ENCODE data around the gene ATAD3A.
"Not testable (repeated sequence)": the region's sequence is repeated elsewhere in the genome, so short reads cannot be mapped to it uniquely, and the experiment has no call there.

ATAD3A gene

DNA sequence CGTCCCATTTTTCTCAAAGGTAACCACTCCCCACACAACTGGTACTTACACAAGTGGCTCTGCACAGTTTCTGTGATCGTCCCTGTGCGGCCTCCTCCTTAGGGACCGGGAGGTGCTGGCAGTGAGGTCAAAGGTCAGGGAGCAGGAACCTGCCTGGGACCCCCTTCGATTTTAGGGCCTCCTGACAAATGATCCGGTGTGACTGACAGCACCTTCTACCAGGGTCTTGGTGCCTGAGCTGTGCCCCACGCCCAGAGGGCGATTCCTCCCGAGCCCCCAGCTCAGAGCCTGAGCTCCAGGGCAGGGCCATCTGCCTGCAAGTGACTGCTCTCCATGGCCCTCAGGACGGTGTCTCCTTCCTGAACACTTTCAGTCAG lies 40.3 kb downstream of the ATAD3A start:
- 95% methylated on average over 10 of the region's 10 CpGs for WGBS
- Histone ChIP-seq H3K36me3 (ENCODE audit: insufficient read depth, low read length) (peaks cover 18% of the 10 kb centered on the region), H3K4me3 (ENCODE audit: low read length) (no peak overlapping the region), H3K9me3 (ENCODE audit: insufficient read depth, low read depth, low read length) (no peaks in the 10 kb centered on the region), H3K9ac (ENCODE audit: low read depth, low read length) (no peak overlapping the region), H3K27ac (ENCODE audit: low read depth, low read length) (no peak overlapping the region), H3K4me1 (ENCODE audit: insufficient read depth, low read length) (no peaks in the 10 kb centered on the region), H3K27me3 (ENCODE audit: insufficient read depth, low read length) (no peaks in the 10 kb centered on the region)

DNA sequence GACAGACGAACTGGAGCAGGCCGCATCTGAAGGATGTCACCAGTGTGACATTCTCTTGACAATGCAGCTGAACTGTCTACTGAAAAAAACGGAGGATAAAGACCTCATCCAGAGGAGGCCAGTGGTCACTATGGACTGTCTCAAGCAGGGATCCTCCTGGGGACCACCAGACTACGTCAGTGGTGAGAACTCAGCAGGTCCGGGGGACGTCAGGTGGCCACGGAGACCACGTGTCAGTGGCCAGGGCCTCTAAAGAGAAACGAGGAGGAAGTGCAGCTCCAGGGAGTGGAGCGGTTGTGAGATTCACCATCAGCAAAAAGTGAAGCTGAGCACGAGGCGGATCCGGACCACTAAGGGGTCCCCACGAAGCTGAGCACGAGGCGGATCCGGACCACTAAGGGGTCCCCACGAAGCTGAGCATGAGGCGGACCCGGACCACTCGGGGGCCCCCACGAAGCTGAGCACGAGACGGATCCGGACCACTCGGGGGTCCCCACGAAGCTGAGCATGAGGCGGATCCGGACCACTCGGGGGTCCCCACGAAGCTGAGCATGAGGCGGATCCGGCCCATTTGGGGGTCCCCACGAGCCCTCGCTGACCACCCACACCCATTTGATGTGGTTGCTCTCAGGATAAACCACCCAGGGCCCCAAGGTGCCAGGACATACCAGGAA lies 42.0 kb downstream of the ATAD3A start:
- no peak overlapping the region for H3K9ac ChIP-seq (ENCODE audit: low read depth, low read length)
- H3K9me3 ChIP-seq (ENCODE audit: insufficient read depth, low read depth, low read length) = no peaks in the 10 kb centered on the region
- H3K36me3 ChIP-seq (ENCODE audit: insufficient read depth, low read length) = peaks cover 13% of the 10 kb centered on the region
- H3K27ac ChIP-seq (ENCODE audit: low read depth, low read length) = no peak overlapping the region
- WGBS = 95% methylated on average over 35 of the region's 35 CpGs
- H3K27me3 ChIP-seq (ENCODE audit: insufficient read depth, low read length) = no peaks in the 10 kb centered on the region
- H3K4me1 ChIP-seq (ENCODE audit: insufficient read depth, low read length) = no peaks in the 10 kb centered on the region
- H3K4me3 ChIP-seq (ENCODE audit: low read length) = no peak overlapping the region

DNA sequence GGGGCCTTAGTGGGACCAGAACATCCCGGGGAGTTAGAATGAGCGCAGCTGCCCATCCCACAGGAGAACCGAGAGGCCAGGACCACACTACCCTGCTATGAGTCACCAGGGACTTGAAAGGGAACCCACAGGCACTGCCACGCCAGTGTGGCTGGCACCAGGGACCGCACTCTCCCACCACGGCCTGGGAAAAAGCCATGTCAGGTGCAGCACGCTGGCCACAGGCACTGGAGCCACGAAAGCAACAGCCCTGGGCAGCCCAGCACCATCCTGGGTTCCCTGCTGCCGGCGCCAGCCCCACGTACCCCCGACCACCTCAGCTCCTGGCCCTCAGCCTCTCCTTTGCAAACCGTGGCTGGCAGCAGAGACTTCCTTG lies 42.6 kb downstream of the ATAD3A start:
- Histone ChIP-seq H3K9me3 (ENCODE audit: insufficient read depth, low read depth, low read length) (no peaks in the 10 kb centered on the region), H3K4me3 (ENCODE audit: low read length) (no peak overlapping the region), H3K36me3 (ENCODE audit: insufficient read depth, low read length) (peaks cover 13% of the 10 kb centered on the region), H3K9ac (ENCODE audit: low read depth, low read length) (no peak overlapping the region), H3K27me3 (ENCODE audit: insufficient read depth, low read length) (no peaks in the 10 kb centered on the region), H3K4me1 (ENCODE audit: insufficient read depth, low read length) (no peaks in the 10 kb centered on the region), H3K27ac (ENCODE audit: low read depth, low read length) (no peak overlapping the region)
- WGBS = 95% methylated on average over 13 of the region's 13 CpGs

DNA sequence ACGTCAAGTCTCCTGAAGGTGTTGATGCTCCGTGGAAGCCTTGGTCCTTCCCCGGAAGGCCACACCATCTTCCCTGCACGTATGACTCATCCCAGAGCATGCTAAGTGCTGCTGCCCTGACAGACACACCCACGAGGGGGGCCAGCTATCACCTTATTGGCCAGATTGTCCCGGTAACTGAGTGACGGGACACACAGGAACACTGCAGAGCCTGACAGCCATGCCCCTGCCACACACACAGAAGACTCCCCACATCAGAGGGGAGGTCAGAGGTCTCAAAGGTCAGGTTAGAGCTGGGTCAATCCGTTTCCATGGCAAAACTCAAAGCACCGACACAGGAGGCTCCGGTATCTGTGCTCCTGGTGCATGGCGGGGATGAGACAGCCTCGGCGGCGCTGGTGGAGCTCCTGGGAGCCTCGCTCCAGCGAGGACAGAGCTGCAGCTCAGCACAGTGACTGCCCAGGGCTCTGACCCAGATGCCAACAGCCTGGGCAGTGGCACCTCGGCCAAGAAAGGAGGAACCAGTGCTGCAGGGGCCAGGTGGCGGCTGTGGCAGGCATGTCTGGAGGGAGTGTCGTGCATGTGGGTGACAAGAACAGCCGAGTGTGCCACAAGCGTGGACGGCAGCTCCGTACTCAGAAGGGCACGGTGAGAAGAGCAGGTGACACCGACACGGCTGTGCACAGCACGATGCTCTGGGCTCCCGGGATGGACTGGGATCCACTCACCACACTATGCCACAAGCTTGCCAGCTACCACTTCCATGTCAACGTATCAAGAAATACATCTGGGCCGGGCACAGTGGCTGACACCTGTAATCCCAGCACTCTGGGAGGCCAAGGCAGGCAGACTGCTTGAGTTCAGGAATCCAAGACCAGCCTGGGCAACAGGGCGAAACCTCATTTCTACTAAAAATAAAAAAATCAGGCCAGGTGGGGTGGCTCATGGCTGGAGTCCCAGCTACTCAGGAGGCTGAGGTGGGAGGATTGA lies 43.3 kb downstream of the ATAD3A start:
- no peak overlapping the region for H3K9ac ChIP-seq (ENCODE audit: low read depth, low read length)
- H3K4me3 ChIP-seq (ENCODE audit: low read length) = no peak overlapping the region
- H3K36me3 ChIP-seq (ENCODE audit: insufficient read depth, low read length) = peaks cover 17% of the 10 kb centered on the region
- H3K9me3 ChIP-seq (ENCODE audit: insufficient read depth, low read depth, low read length) = no peaks in the 10 kb centered on the region
- no peaks in the 10 kb centered on the region for H3K4me1 ChIP-seq (ENCODE audit: insufficient read depth, low read length)
- 92% methylated on average over 31 of the region's 31 CpGs for WGBS
- H3K27me3 ChIP-seq (ENCODE audit: insufficient read depth, low read length) = no peaks in the 10 kb centered on the region
- no peak overlapping the region for H3K27ac ChIP-seq (ENCODE audit: low read depth, low read length)

DNA sequence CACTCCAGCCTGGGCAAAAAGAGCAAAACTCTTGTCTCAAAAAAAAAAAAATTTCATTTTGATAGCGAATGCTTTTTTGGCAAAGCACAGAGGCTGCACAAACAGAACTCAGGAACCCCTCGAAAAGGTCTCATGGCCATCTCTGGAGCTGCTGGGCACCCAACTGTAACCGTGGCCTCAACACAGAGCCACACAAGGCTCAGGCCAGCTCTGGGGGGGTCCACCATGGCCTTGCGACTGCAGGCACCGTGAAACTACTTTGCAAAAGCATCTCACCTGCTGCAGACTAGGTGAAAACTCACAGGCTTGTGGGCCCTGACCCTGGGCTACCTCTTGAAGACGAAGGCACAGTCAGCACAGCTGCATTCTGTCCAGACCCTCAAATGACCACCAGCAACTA lies 44.5 kb downstream of the ATAD3A start:
- Histone ChIP-seq H3K4me3 (ENCODE audit: low read length) (no peak overlapping the region), H3K27me3 (ENCODE audit: insufficient read depth, low read length) (no peaks in the 10 kb centered on the region), H3K27ac (ENCODE audit: low read depth, low read length) (no peak overlapping the region), H3K9ac (ENCODE audit: low read depth, low read length) (no peak overlapping the region), H3K9me3 (ENCODE audit: insufficient read depth, low read depth, low read length) (no peaks in the 10 kb centered on the region), H3K36me3 (ENCODE audit: insufficient read depth, low read length) (peaks cover 30% of the 10 kb centered on the region), H3K4me1 (ENCODE audit: insufficient read depth, low read length) (no peaks in the 10 kb centered on the region)
- 97% methylated on average over 6 of the region's 6 CpGs for WGBS

DNA sequence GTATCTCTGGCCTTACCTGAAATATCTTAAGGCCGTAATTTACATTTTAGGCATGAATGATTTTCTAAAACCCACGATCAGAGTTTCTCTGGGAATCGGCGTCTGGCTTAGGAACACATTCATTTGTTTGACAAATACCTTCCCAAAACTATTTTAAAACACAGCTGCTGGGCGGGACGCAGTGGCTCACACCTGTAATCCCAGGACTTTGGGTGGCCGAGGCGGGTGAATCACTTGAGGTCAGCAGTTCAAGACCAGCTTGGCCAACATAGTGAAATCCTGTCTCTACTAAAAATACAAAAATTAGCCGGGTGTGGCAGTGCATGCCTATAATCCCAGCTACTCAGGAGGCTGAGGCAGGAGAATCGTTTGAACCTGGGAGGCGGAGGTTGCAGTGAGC lies 45.0 kb downstream of the ATAD3A start:
- H3K9me3 ChIP-seq (ENCODE audit: insufficient read depth, low read depth, low read length); H3K4me1 ChIP-seq (ENCODE audit: insufficient read depth, low read length); H3K27ac ChIP-seq (ENCODE audit: low read depth, low read length); H3K27me3 ChIP-seq (ENCODE audit: insufficient read depth, low read length); H3K9ac ChIP-seq (ENCODE audit: low read depth, low read length); H3K4me3 ChIP-seq (ENCODE audit: low read length): not testable (repeated sequence)
- peaks cover 34% of the 10 kb centered on the region for H3K36me3 ChIP-seq (ENCODE audit: insufficient read depth, low read length)
- 97% methylated on average over 11 of the region's 11 CpGs for WGBS

DNA sequence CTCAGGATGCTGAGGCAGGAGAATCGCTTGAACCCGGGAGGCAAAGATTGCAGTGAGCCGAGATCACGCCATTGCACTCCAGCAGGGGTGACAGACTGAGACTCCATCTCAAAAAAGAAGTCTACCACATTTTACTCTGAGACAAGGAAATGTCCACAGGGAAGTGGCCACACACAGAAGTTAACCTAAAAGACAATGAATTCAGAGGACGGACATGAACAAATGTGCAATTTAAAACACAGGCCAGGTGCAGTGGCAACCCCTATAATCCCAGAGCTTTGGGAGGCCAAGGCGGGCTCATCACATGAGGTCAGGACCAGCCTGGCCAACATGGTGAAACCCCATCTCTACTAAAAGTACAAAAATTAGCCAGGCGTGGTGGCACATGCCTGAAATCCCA lies 45.7 kb downstream of the ATAD3A start:
- H3K36me3 ChIP-seq (ENCODE audit: insufficient read depth, low read length) = peaks cover 38% of the 10 kb centered on the region
- not testable (repeated sequence) for H3K27me3 ChIP-seq (ENCODE audit: insufficient read depth, low read length); H3K9ac ChIP-seq (ENCODE audit: low read depth, low read length); H3K4me3 ChIP-seq (ENCODE audit: low read length); H3K9me3 ChIP-seq (ENCODE audit: insufficient read depth, low read depth, low read length); H3K27ac ChIP-seq (ENCODE audit: low read depth, low read length); H3K4me1 ChIP-seq (ENCODE audit: insufficient read depth, low read length)
- WGBS = 95% methylated on average over 7 of the region's 7 CpGs

DNA sequence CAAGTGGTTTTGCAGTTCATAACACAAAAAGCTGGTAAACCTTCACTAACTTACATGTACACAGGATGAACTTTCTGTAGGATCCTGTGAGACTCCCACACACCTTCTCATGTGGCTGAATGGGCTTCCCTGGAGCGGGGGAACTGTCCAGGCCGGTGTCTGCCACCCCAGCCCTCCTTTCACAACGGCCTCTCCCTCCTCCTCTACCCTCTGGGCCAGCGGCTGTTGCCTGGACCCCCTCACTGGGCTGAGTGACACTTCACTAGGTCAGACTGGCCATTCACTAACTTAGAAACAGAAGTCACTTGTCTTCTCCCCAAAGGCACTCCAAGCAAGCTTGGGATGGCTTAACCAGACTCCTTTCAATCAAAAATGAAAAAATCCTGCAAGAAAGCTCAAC lies 46.6 kb downstream of the ATAD3A start:
- Histone ChIP-seq H3K9ac (ENCODE audit: low read depth, low read length) (no peak overlapping the region), H3K27me3 (ENCODE audit: insufficient read depth, low read length) (no peaks in the 10 kb centered on the region), H3K27ac (ENCODE audit: low read depth, low read length) (no peak overlapping the region), H3K9me3 (ENCODE audit: insufficient read depth, low read depth, low read length) (no peaks in the 10 kb centered on the region), H3K36me3 (ENCODE audit: insufficient read depth, low read length) (peaks cover 46% of the 10 kb centered on the region), H3K4me1 (ENCODE audit: insufficient read depth, low read length) (no peaks in the 10 kb centered on the region), H3K4me3 (ENCODE audit: low read length) (no peak overlapping the region)
- WGBS = 91% methylated on average over 4 of the region's 4 CpGs

DNA sequence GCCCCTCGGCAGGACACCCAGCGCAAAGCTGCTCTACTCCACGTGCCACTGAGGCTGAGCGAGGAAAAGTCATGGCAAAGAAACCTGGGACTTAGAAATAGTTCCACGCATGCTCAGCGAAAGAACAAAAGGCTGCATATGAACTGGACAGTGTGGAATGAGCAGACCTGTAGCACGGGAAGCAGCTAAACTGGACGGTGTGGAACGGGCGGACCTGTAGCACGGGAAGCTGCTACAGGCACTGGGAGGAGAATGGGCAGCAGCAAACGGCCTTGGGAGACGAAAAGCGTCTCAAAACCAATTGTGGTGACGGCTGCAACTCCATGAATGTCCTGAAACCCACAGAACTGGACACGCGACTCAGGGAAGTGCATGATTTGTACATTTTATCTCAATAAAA lies 47.1 kb downstream of the ATAD3A start:
- WGBS = 91% methylated on average over 17 of the region's 17 CpGs
- peaks cover 50% of the 10 kb centered on the region for H3K36me3 ChIP-seq (ENCODE audit: insufficient read depth, low read length)

DNA sequence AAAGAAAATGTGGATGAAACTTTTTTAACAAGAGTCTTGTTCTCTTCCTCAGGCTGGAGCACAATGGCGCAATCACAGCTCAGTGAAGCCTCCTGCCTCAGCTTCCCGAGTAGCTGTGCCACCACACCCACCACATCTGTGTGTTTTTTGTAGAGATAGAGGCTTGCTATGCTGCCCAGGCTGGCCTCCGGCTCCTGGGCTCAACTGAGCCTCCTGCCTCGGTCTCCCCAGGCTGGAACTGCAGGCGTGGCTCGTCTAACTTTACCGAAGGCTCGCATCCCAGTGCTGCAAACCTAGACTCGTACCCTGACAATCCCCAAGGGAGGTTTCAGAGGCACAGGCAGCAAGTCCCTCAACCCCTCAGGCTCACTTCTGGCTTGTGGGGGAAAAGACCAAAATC lies 48.2 kb downstream of the ATAD3A start:
- no peaks in the 10 kb centered on the region for H3K4me1 ChIP-seq (ENCODE audit: insufficient read depth, low read length)
- H3K4me3 ChIP-seq (ENCODE audit: low read length) = no peak overlapping the region
- no peaks in the 10 kb centered on the region for H3K27me3 ChIP-seq (ENCODE audit: insufficient read depth, low read length)
- WGBS = 95% methylated on average over 8 of the region's 9 CpGs
- no peak overlapping the region for H3K27ac ChIP-seq (ENCODE audit: low read depth, low read length)
- H3K36me3 ChIP-seq (ENCODE audit: insufficient read depth, low read length) = peaks cover 57% of the 10 kb centered on the region
- no peak overlapping the region for H3K9ac ChIP-seq (ENCODE audit: low read depth, low read length)
- no peaks in the 10 kb centered on the region for H3K9me3 ChIP-seq (ENCODE audit: insufficient read depth, low read depth, low read length)

More for the DNA sequence above, 47.1 kb downstream of the ATAD3A start:
- H3K9me3 ChIP-seq (ENCODE audit: insufficient read depth, low read depth, low read length) = no peaks in the 10 kb centered on the region
- H3K4me1 ChIP-seq (ENCODE audit: insufficient read depth, low read length) = no peaks in the 10 kb centered on the region
- H3K4me3 ChIP-seq (ENCODE audit: low read length) = no peak overlapping the region
- H3K9ac ChIP-seq (ENCODE audit: low read depth, low read length) = no peak overlapping the region
- no peak overlapping the region for H3K27ac ChIP-seq (ENCODE audit: low read depth, low read length)
- H3K27me3 ChIP-seq (ENCODE audit: insufficient read depth, low read length) = no peaks in the 10 kb centered on the region

DNA sequence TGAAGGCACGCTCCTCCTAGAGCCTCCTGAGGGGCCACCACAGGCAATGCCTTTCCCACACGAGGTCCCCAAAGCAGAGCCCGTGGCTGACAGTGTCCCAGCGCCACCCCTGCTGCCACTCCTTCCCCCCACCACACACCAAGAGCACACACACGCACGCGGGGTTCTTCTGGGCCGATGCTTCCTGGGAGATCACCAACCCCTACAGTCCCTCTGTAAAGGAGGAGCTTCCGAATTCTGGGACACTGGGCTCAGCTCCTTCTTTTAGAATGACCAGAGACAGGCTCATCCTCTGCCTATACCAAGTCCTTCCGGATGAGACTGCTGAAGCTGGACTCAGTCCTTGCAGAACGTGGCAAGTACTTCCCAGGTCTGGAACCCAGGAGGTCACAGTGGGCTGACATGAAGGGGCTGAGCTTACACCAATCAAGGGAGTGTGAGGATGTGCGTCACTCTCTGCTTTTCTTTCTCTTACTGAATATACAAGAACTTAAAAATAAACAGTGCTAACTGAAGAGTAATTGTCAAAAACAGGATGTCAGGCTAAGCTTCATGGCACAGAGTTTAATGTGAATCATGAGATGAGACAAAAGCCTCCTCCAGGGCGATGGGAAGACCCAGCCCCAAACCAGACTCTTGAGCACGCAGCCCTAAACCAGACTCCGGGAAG lies 50.0 kb downstream of the ATAD3A start:
- no peak overlapping the region for H3K4me3 ChIP-seq (ENCODE audit: low read length)
- H3K36me3 ChIP-seq (ENCODE audit: insufficient read depth, low read length) = peaks cover 60% of the 10 kb centered on the region
- 97% methylated on average over 15 of the region's 15 CpGs for WGBS
- H3K4me1 ChIP-seq (ENCODE audit: insufficient read depth, low read length) = no peaks in the 10 kb centered on the region
- H3K9ac ChIP-seq (ENCODE audit: low read depth, low read length) = no peak overlapping the region
- H3K9me3 ChIP-seq (ENCODE audit: insufficient read depth, low read depth, low read length) = no peaks in the 10 kb centered on the region
- H3K27me3 ChIP-seq (ENCODE audit: insufficient read depth, low read length) = no peaks in the 10 kb centered on the region
- H3K27ac ChIP-seq (ENCODE audit: low read depth, low read length) = no peak overlapping the region

All from HUES64 (cell line).